ENCODE results near the gene NHSL2.

Gene NHSL2

GRCh38 chrX:72069350-72070160 lies 158.9 kb downstream of the NHSL2 start:
- TF ChIP-seq GATA3 (IDR thresholded peaks at IDR 0.05; ENCODE audit: low read depth, low read length): no peak

- no peak for TF ChIP-seq GATA3 (IDR thresholded peaks at IDR 0.05; ENCODE audit: low read depth, low read length)
- no peak for TF ChIP-seq GATA2 (IDR thresholded peaks at IDR 0.05; ENCODE audit: low read depth, low read length)
Measured at GRCh38 chrX:72071213-72071612, 160.6 kb downstream of the NHSL2 start.

GRCh38 chrX:72073633-72074032 lies 163.0 kb downstream of the NHSL2 start:
- TF ChIP-seq GATA3 (IDR thresholded peaks at IDR 0.05; ENCODE audit: low read depth, low read length) (no peak), GATA2 (IDR thresholded peaks at IDR 0.05; ENCODE audit: low read depth, low read length) (no peak)

GRCh38 chrX:72078411-72078810 lies 167.8 kb downstream of the NHSL2 start:
- TF ChIP-seq GATA2 (IDR thresholded peaks at IDR 0.05; ENCODE audit: low read depth, low read length): no peak
- no peak for TF ChIP-seq GATA3 (IDR thresholded peaks at IDR 0.05; ENCODE audit: low read depth, low read length)

GRCh38 chrX:72079607-72080006 lies 169.0 kb downstream of the NHSL2 start:
- no peak for TF ChIP-seq GATA3 (IDR thresholded peaks at IDR 0.05; ENCODE audit: low read depth, low read length)
- no peak for TF ChIP-seq GATA2 (IDR thresholded peaks at IDR 0.05; ENCODE audit: low read depth, low read length)

GRCh38 chrX:72080150-72080549 lies 169.5 kb downstream of the NHSL2 start:
- TF ChIP-seq GATA3 (IDR thresholded peaks at IDR 0.05; ENCODE audit: low read depth, low read length) (no peak), GATA2 (IDR thresholded peaks at IDR 0.05; ENCODE audit: low read depth, low read length) (no peak)

- TF ChIP-seq GATA2 (IDR thresholded peaks at IDR 0.05; ENCODE audit: low read depth, low read length): no peak
- TF ChIP-seq GATA3 (IDR thresholded peaks at IDR 0.05; ENCODE audit: low read depth, low read length): no peak
Measured at GRCh38 chrX:72080800-72081199, 170.2 kb downstream of the NHSL2 start.

- TF ChIP-seq GATA2 (IDR thresholded peaks at IDR 0.05; ENCODE audit: low read depth, low read length) (peak; percentile 86), GATA3 (IDR thresholded peaks at IDR 0.05; ENCODE audit: low read depth, low read length) (no peak; the same call in none of the 2 replicates)
Measured at GRCh38 chrX:72081605-72082320, 171.1 kb downstream of the NHSL2 start.

GRCh38 chrX:72083291-72083690 lies 172.6 kb downstream of the NHSL2 start:
- TF ChIP-seq GATA2 (IDR thresholded peaks at IDR 0.05; ENCODE audit: low read depth, low read length) (no peak), GATA3 (IDR thresholded peaks at IDR 0.05; ENCODE audit: low read depth, low read length) (no peak)

GRCh38 chrX:72084114-72084513 lies 173.5 kb downstream of the NHSL2 start:
- no peak for TF ChIP-seq GATA3 (IDR thresholded peaks at IDR 0.05; ENCODE audit: low read depth, low read length)
- no peak for TF ChIP-seq GATA2 (IDR thresholded peaks at IDR 0.05; ENCODE audit: low read depth, low read length)

- no peak for TF ChIP-seq GATA3 (IDR thresholded peaks at IDR 0.05; ENCODE audit: low read depth, low read length)
- TF ChIP-seq GATA2 (IDR thresholded peaks at IDR 0.05; ENCODE audit: low read depth, low read length): no peak
Measured at GRCh38 chrX:72086995-72087394, 176.3 kb downstream of the NHSL2 start.

- TF ChIP-seq GATA3 (IDR thresholded peaks at IDR 0.05; ENCODE audit: low read depth, low read length) (no peak), GATA2 (IDR thresholded peaks at IDR 0.05; ENCODE audit: low read depth, low read length) (no peak)
Measured at GRCh38 chrX:72088761-72089160, 178.1 kb downstream of the NHSL2 start.

- TF ChIP-seq GATA2 (IDR thresholded peaks at IDR 0.05; ENCODE audit: low read depth, low read length): no peak
- no peak for TF ChIP-seq GATA3 (IDR thresholded peaks at IDR 0.05; ENCODE audit: low read depth, low read length)
Measured at GRCh38 chrX:72089254-72089653, 178.6 kb downstream of the NHSL2 start.

- no peak for TF ChIP-seq GATA3 (IDR thresholded peaks at IDR 0.05; ENCODE audit: low read depth, low read length)
- peak; percentile 88 for TF ChIP-seq GATA2 (IDR thresholded peaks at IDR 0.05; ENCODE audit: low read depth, low read length)
Measured at GRCh38 chrX:72094894-72095293, 184.2 kb downstream of the NHSL2 start.

- TF ChIP-seq GATA2 (IDR thresholded peaks at IDR 0.05; ENCODE audit: low read depth, low read length) (no peak), GATA3 (IDR thresholded peaks at IDR 0.05; ENCODE audit: low read depth, low read length) (no peak)
Measured at GRCh38 chrX:72095370-72095769, 184.7 kb downstream of the NHSL2 start.
